Panc1 (cell line): ENCODE results near the gene C3orf49.

Experiments used
- TF ChIP-seq, protein P1 (sequence below): fragments of 450-650 bp; IDR thresholded peaks from 2 replicates; pipeline ENCODE4 v1.5.1; 2017; ENCODE audit warnings: mild to moderate bottlenecking
- TF ChIP-seq, protein P2 (sequence below), 2 experiments: IDR thresholded peaks; 2 replicates each; pipeline ENCODE4 v1.6.1; 2011 to 2012; ENCODE audit warnings: low read depth in 2 of 2, control low read depth in 1 of 2, low read length in 1 of 2, mild to moderate bottlenecking in 1 of 2, moderate library complexity in 1 of 2; ENCODE audit not compliant: insufficient read depth in 1 of 2

DNA sequence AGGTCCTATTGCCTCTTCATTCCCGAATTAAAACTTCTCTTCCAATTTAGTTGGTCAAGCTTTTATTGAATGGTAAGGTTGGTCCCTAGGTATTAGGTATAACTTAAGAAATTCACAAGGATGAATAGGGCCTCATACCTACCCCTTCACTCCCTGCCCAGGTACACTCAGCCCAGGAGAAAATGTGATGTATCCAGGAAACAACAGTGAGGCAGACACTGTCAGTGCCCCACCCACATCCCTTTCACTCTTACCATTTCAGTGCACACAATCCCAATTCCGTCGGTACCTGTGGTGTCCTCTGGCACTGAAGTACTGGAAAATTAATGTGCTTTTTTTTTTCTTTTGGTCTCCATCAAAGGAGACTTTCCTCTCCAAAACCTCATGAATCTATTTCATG, 10.5 kb upstream of the C3orf49 start:
- TF ChIP-seq, protein P1, sequence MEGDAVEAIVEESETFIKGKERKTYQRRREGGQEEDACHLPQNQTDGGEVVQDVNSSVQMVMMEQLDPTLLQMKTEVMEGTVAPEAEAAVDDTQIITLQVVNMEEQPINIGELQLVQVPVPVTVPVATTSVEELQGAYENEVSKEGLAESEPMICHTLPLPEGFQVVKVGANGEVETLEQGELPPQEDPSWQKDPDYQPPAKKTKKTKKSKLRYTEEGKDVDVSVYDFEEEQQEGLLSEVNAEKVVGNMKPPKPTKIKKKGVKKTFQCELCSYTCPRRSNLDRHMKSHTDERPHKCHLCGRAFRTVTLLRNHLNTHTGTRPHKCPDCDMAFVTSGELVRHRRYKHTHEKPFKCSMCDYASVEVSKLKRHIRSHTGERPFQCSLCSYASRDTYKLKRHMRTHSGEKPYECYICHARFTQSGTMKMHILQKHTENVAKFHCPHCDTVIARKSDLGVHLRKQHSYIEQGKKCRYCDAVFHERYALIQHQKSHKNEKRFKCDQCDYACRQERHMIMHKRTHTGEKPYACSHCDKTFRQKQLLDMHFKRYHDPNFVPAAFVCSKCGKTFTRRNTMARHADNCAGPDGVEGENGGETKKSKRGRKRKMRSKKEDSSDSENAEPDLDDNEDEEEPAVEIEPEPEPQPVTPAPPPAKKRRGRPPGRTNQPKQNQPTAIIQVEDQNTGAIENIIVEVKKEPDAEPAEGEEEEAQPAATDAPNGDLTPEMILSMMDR, result no peak
- TF ChIP-seq, protein P2, sequence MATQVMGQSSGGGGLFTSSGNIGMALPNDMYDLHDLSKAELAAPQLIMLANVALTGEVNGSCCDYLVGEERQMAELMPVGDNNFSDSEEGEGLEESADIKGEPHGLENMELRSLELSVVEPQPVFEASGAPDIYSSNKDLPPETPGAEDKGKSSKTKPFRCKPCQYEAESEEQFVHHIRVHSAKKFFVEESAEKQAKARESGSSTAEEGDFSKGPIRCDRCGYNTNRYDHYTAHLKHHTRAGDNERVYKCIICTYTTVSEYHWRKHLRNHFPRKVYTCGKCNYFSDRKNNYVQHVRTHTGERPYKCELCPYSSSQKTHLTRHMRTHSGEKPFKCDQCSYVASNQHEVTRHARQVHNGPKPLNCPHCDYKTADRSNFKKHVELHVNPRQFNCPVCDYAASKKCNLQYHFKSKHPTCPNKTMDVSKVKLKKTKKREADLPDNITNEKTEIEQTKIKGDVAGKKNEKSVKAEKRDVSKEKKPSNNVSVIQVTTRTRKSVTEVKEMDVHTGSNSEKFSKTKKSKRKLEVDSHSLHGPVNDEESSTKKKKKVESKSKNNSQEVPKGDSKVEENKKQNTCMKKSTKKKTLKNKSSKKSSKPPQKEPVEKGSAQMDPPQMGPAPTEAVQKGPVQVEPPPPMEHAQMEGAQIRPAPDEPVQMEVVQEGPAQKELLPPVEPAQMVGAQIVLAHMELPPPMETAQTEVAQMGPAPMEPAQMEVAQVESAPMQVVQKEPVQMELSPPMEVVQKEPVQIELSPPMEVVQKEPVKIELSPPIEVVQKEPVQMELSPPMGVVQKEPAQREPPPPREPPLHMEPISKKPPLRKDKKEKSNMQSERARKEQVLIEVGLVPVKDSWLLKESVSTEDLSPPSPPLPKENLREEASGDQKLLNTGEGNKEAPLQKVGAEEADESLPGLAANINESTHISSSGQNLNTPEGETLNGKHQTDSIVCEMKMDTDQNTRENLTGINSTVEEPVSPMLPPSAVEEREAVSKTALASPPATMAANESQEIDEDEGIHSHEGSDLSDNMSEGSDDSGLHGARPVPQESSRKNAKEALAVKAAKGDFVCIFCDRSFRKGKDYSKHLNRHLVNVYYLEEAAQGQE (IDR thresholded peaks at IDR 0.05; ENCODE audit: insufficient read depth in 1 of 2, low read depth in 2 of 2, low read length in 1 of 2), result no peak
